H1 (cell line): ENCODE results near the gene MS4A8. TPM values are rescaled to one million over a fixed set of nuclear protein-coding genes. Genes with fewer than 3 reads are reported as not detected.

Experiments
- CTCF ChIA-PET: fragments of 300-600 bp; sonication (Branson Sonifier 250); formaldehyde crosslinking; loops from one replicate; lab custom pipeline; 2021; ENCODE audit not compliant: partially characterized antibody; lab: Charles Lee
- POLR2A ChIA-PET: fragments of 300-600 bp; sonication (Branson Sonifier 250); formaldehyde crosslinking; loops from one replicate; lab custom pipeline; 2021; ENCODE audit warnings: inconsistent platforms; ENCODE audit not compliant: partially characterized antibody; lab: Charles Lee
- DNase-seq, 2 experiments: peaks; one replicate each; pipeline versions ENCODE4 v3.0.0 to v3.0.0-alpha.2; 2010 to 2022; ENCODE audit warnings: low spot score in 2 of 2, low read depth in 1 of 2, mixed read lengths in 1 of 2
- FAIRE-seq: peaks from 2 replicates; lab custom pipeline; 2011; peaks lifted over from hg19 to GRCh38; lab: Jason Lieb, UNC
- H2AFZ ChIP-seq: 2 replicates; pipeline ENCODE4 v1.8.1; 2012; ENCODE audit warnings: low read length, inconsistent platforms
- H2AK5ac ChIP-seq: 2 replicates; pipeline ENCODE4 v1.6.1; 2013; ENCODE audit warnings: low read depth, low read length
- H2BK120ac ChIP-seq: replicated peaks from 2 replicates; pipeline ENCODE3; 2013; ENCODE audit warnings: low read depth, low read length, inconsistent platforms
- H2BK12ac ChIP-seq: 2 replicates; pipeline ENCODE4 v1.6.1; 2013; ENCODE audit warnings: low read depth, low read length
- H2BK15ac ChIP-seq: 2 replicates; pipeline ENCODE4 v1.6.1; 2013; ENCODE audit warnings: low read length
- H2BK20ac ChIP-seq: 2 replicates; pipeline ENCODE4 v1.6.1; 2013; ENCODE audit warnings: low read length
- H2BK5ac ChIP-seq: 2 replicates; pipeline ENCODE4 v1.6.1; 2013; ENCODE audit warnings: low read depth, low read length
- H3K14ac ChIP-seq: 2 replicates; pipeline ENCODE4 v1.6.1; 2013; ENCODE audit warnings: inconsistent platforms; ENCODE audit not compliant: insufficient read length
- H3K18ac ChIP-seq: 2 replicates; pipeline ENCODE4 v1.6.1; 2013; ENCODE audit warnings: low read length; ENCODE audit errors: extremely low read depth
- H3K23ac ChIP-seq: 2 replicates; pipeline ENCODE4 v1.6.1; 2013; ENCODE audit warnings: inconsistent platforms; ENCODE audit not compliant: insufficient read length
- H3K23me2 ChIP-seq: 2 replicates; pipeline ENCODE4 v1.6.1; 2013; ENCODE audit warnings: low read depth, low read length
- H3K27ac ChIP-seq: 2 replicates; pipeline ENCODE4 v1.6.1; 2011; ENCODE audit warnings: low read depth, low read length, inconsistent platforms
- H3K27me3 ChIP-seq, 4 experiments: replicated peaks in 1 of 4; 1 replicate in 1 of 4; 2 replicates in 3 of 4; pipeline versions ENCODE4 v1.6.1 to v1.8.1; 2011 to 2013; ENCODE audit warnings: low read length in 3 of 4, mild to moderate bottlenecking in 3 of 4, inconsistent platforms in 2 of 4, mixed read lengths in 2 of 4, moderate library complexity in 1 of 4; ENCODE audit not compliant: control insufficient read depth in 3 of 4, insufficient read depth in 3 of 4; ENCODE audit errors: extremely low read depth in 1 of 4
- H3K36me3 ChIP-seq, 4 experiments: 2 replicates each; pipeline versions ENCODE4 v1.6.1 to v1.8.1; 2011 to 2013; ENCODE audit warnings: mild to moderate bottlenecking in 4 of 4, low read length in 3 of 4, moderate library complexity in 2 of 4, control low read depth in 1 of 4, inconsistent platforms in 1 of 4; ENCODE audit not compliant: insufficient read depth in 4 of 4, control insufficient read depth in 2 of 4
- H3K4ac ChIP-seq: replicated peaks from 2 replicates; pipeline ENCODE3; 2013; ENCODE audit warnings: low read length, low read depth, mixed read lengths, inconsistent platforms; ENCODE audit not compliant: insufficient read length
- H3K4me1 ChIP-seq, 4 experiments: replicated peaks in 1 of 4; 1 replicate in 1 of 4; 2 replicates in 3 of 4; pipeline versions ENCODE4 v1.6.1 to v1.8.1; 2011 to 2013; ENCODE audit warnings: low read length in 3 of 4, inconsistent platforms in 2 of 4, mixed read lengths in 1 of 4; ENCODE audit not compliant: insufficient read depth in 4 of 4, control insufficient read depth in 3 of 4
- H3K4me2 ChIP-seq, 2 experiments: 2 replicates each; pipeline versions ENCODE4 v1.6.1 to v1.8.1; 2011 to 2013; ENCODE audit warnings: low read depth in 2 of 2, low read length in 2 of 2, control low read depth in 1 of 2, inconsistent platforms in 1 of 2, mild to moderate bottlenecking in 1 of 2; ENCODE audit not compliant: insufficient read depth in 1 of 2
- H3K4me3 ChIP-seq, 4 experiments: fragments of 200-600, 300-600 bp in 1 of 4; sonication (generic), shearing (Covaris generic), sonication (Bioruptor Twin) in 1 of 4; 2 replicates each; pipeline versions ENCODE4 v1.5.1 to v1.8.1; 2011 to 2016; ENCODE audit warnings: low read length in 4 of 4, low read depth in 3 of 4, control low read depth in 2 of 4, inconsistent platforms in 2 of 4, mild to moderate bottlenecking in 2 of 4, mixed read lengths in 1 of 4, moderate library complexity in 1 of 4; ENCODE audit not compliant: insufficient read depth in 2 of 4; ENCODE audit errors: extremely low read depth in 1 of 4
- H3K56ac ChIP-seq: replicated peaks from 2 replicates; pipeline ENCODE3; 2013; ENCODE audit warnings: low read depth, mild to moderate bottlenecking, mixed read lengths, low read length, inconsistent platforms; ENCODE audit not compliant: insufficient read length
- H3K79me1 ChIP-seq: 2 replicates; pipeline ENCODE4 v1.6.1; 2013; ENCODE audit warnings: low read depth, low read length, control low read depth
- H3K79me2 ChIP-seq, 2 experiments: 2 replicates each; pipeline versions ENCODE4 v1.6.1 to v1.8.1; 2012 to 2013; ENCODE audit warnings: low read length in 2 of 2, mild to moderate bottlenecking in 2 of 2, inconsistent platforms in 1 of 2; ENCODE audit not compliant: insufficient read depth in 2 of 2, control insufficient read depth in 1 of 2
- H3K9ac ChIP-seq, 4 experiments: replicated peaks in 1 of 4; 1 replicate in 1 of 4; 2 replicates in 3 of 4; pipeline versions ENCODE4 v1.6.1 to v1.8.1; 2011 to 2013; ENCODE audit warnings: low read depth in 3 of 4, low read length in 3 of 4, control low read depth in 2 of 4, mild to moderate bottlenecking in 2 of 4, moderate library complexity in 2 of 4, inconsistent platforms in 1 of 4; ENCODE audit errors: extremely low read depth in 1 of 4
- H3K9me3 ChIP-seq, 2 experiments: 2 replicates each; pipeline versions ENCODE4 v1.6.1 to v1.8.1; 2012 to 2013; ENCODE audit warnings: mild to moderate bottlenecking in 2 of 2, moderate library complexity in 2 of 2, control low read depth in 1 of 2, inconsistent platforms in 1 of 2, low read depth in 1 of 2, low read length in 1 of 2, mixed read lengths in 1 of 2; ENCODE audit not compliant: insufficient read depth in 2 of 2
- H4K20me1 ChIP-seq, 2 experiments: replicated peaks in 1 of 2; 2 replicates each; pipeline versions ENCODE3 to v1.8.1; 2011 to 2013; ENCODE audit warnings: inconsistent platforms in 2 of 2, low read length in 2 of 2, mild to moderate bottlenecking in 1 of 2; ENCODE audit not compliant: insufficient read depth in 2 of 2, control insufficient read depth in 1 of 2
- H4K5ac ChIP-seq: 2 replicates; pipeline ENCODE4 v1.6.1; 2013; ENCODE audit warnings: low read length, low read depth, mixed read lengths, inconsistent platforms; ENCODE audit not compliant: insufficient read length
- H4K8ac ChIP-seq: 2 replicates; pipeline ENCODE4 v1.8.0; 2013; ENCODE audit warnings: mild to moderate bottlenecking, moderate library complexity, low read length, inconsistent platforms; ENCODE audit not compliant: insufficient read depth; ENCODE audit errors: extremely low read depth
- H4K91ac ChIP-seq: replicated peaks from 2 replicates; pipeline ENCODE3; 2013; ENCODE audit warnings: low read length, mixed read lengths, inconsistent platforms; ENCODE audit not compliant: insufficient read length
- BCL11A ChIP-seq, 2 experiments: IDR thresholded peaks; one replicate each; pipeline ENCODE4 v1.6.1; 2011; ENCODE audit warnings: low read depth in 2 of 2, low read length in 2 of 2, mild to moderate bottlenecking in 2 of 2
- CHD2 ChIP-seq: IDR thresholded peaks from 2 replicates; pipeline ENCODE4 v1.6.1; 2012; ENCODE audit warnings: low read length, improper control_type of control experiment
- POLR2A ChIP-seq, 2 experiments: IDR thresholded peaks; 1 replicate in 1 of 2; 2 replicates in 1 of 2; pipeline ENCODE4 v1.6.1; 2011; ENCODE audit warnings: low read depth in 2 of 2, low read length in 2 of 2, mild to moderate bottlenecking in 2 of 2; ENCODE audit errors: control extremely low read depth in 1 of 2
- RAD21 ChIP-seq, 2 experiments: IDR thresholded peaks in 1 of 2; conservative IDR thresholded peaks in 1 of 2; 2 replicates each; pipeline ENCODE4 v1.6.1; 2011; ENCODE audit warnings: low read depth in 2 of 2, low read length in 2 of 2, improper control_type of control experiment in 1 of 2, inconsistent platforms in 1 of 2, mild to moderate bottlenecking in 1 of 2, moderate library complexity in 1 of 2
- RBBP5 ChIP-seq: IDR thresholded peaks from 2 replicates; pipeline ENCODE4 v1.7.1; 2012; ENCODE audit warnings: low read depth, mild to moderate bottlenecking, inconsistent platforms, low read length, moderate library complexity, borderline replicate concordance
- RNF2 ChIP-seq: fragments of 200-900, 300-1000 bp; sonication (generic); IDR thresholded peaks from 2 replicates; pipeline ENCODE4 v1.7.1; 2016; ENCODE audit warnings: borderline replicate concordance, low read depth, mild to moderate bottlenecking, antibody characterized with exemption, low read length; ENCODE audit not compliant: poor library complexity, severe bottlenecking; ENCODE audit errors: missing control alignments
- SP1 ChIP-seq: IDR thresholded peaks from 2 replicates; pipeline ENCODE4 v1.6.1; 2011; ENCODE audit warnings: low read depth, low read length
- USF2 ChIP-seq: IDR thresholded peaks from 2 replicates; pipeline ENCODE4 v1.6.1; 2011; ENCODE audit warnings: low read length, improper control_type of control experiment
- WGBS, 2 experiments: shearing (Covaris generic) in 1 of 2; methylation state at CpG; one replicate each; pipeline versions ENCODE4 v1.1.6 to v1.1.7; 2013 to 2015; ENCODE audit warnings: low lambda C conversion rate in 2 of 2, mixed read lengths in 2 of 2, inconsistent platforms in 1 of 2, low coverage in 1 of 2, missing lambda C conversion rate in 1 of 2; ENCODE audit not compliant: insufficient replicate concordance in 2 of 2, insufficient coverage in 1 of 2, insufficient read length in 1 of 2; ENCODE audit errors: extremely low coverage in 1 of 2, missing lambda C conversion rate in 1 of 2; 5-methylcytosine and 5-hydroxymethylcytosine counted together
- polyA plus RNA-seq, 7 experiments: library from polyadenylated mRNA; depleted of rRNA in 3 of 7; stranded (reverse) in 5 of 7; unstranded in 2 of 7; fragments of >200 nt in 5 of 7; fragments of 200-250 nt in 2 of 7; gene quantifications; 1 replicate in 5 of 7; 2 replicates in 1 of 7; 4 replicates in 1 of 7; pipeline versions ENCODE4 v1.2.1 to v1.2.3, GENCODE V29; 2011 to 2013; ENCODE audit warnings: missing spikeins in 2 of 7, mixed read lengths in 2 of 7
- total RNA-seq: library from RNA; stranded (reverse); fragmentation: NEBNext Ultra II Directional; extraction: Animal tissue kit (Norgen Biotek cat#: 25700); gene quantifications from 2 replicates; pipeline ENCODE4 v1.2.1, GENCODE V29; 2021
- TF ChIP-seq, protein P1 (sequence below): IDR thresholded peaks from 2 replicates; pipeline ENCODE4 v1.6.1; 2012; ENCODE audit warnings: inconsistent platforms
- TF ChIP-seq, protein P2 (sequence below): IDR thresholded peaks from 2 replicates; pipeline ENCODE4 v1.6.1; 2012; ENCODE audit warnings: low read length, inconsistent platforms

The MS4A8 gene
- total and polyA plus RNA-seq, 2 of the 8 experiments (the other 6 are each of a cell fraction or from before 2014, with no cell fraction given) = not detected

DNA sequence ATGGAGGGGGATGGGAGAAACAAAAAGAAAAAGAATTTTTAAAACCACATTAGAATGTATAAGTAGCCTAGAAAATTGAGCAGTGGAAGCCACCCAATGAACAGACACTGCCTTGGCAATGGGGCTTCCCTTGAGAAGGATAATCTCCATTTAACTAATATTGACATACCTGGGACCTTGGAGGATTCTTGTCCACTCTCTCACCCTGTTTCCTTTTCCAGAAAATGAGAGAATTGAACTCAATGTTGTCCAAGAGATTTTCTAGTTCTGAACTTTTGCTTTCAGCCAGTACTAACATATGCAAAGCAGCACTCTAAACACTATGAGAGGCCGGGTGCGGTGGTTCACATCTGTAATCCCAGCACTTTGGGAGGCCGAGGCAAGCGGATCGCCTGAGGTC, 524 bp downstream of the MS4A8 start:
- Histone ChIP-seq H3K79me2 (no peaks in the 10 kb centered on the region), H4K5ac (no peak overlapping the region), H4K91ac (no peak overlapping the region), H2AFZ (no peak overlapping the region), H3K4me2 (no peak overlapping the region), H2BK15ac (no peak overlapping the region), H4K20me1 (no peaks in the 10 kb centered on the region), H3K4me1 (peaks cover 0 to 2% (median 0%) of the 10 kb centered on the region in 4 experiments; a peak in 3 of 7 replicates), H3K14ac (no peak overlapping the region), H3K79me1 (no peaks in the 10 kb centered on the region), H3K23me2 (peaks cover 2% of the 10 kb centered on the region; the same call in 1 of the 2 replicates), H2BK12ac (no peak overlapping the region), H3K27ac (no peak overlapping the region), H3K23ac (no peak overlapping the region), H2BK20ac (no peak overlapping the region), H4K8ac (no peak overlapping the region), H3K4ac (no peak overlapping the region), H3K9ac (no peak overlapping the region), H3K27me3 (no peaks in the 10 kb centered on the region), H2AK5ac (no peak overlapping the region), H3K9me3 (no peaks in the 10 kb centered on the region), H2BK120ac (no peak overlapping the region), H2BK5ac (no peak overlapping the region), H3K18ac (no peak overlapping the region), H3K56ac (no peak overlapping the region), H3K4me3 (no peak overlapping the region), H3K36me3 (no peaks in the 10 kb centered on the region)
- WGBS, 2 experiments = 98% methylated on average over 5 of the region's 5 CpGs; no CpG with 5 or more reads in 1 of the 2 experiments
- CTCF ChIA-PET = interaction anchor here (0.6 to 8.6 kb wide), 12 partner anchors 8 to 75 kb away, joined by 3 to 90 read pairs (median 6); partner anchors contain the start of genes MS4A15 and MS4A18
- POLR2A ChIA-PET = no interaction called here
- DNase-seq (no peak), FAIRE-seq (no peak)
- TF ChIP-seq RAD21 (IDR thresholded peaks at IDR 0.05 in 1 of 2, conservative IDR thresholded peaks at IDR 0.05 in 1 of 2; ENCODE audit: low read depth in 2 of 2, low read length in 2 of 2) = no peak
- TF ChIP-seq BCL11A (IDR thresholded peaks at IDR 0.05; ENCODE audit: low read depth in 2 of 2, low read length in 2 of 2) = no peak
- no peak for TF ChIP-seq SP1
- TF ChIP-seq CHD2 = no peak
- TF ChIP-seq RNF2 = no peak
- TF ChIP-seq USF2 = no peak
- TF ChIP-seq POLR2A (IDR thresholded peaks at IDR 0.05; ENCODE audit: control extremely low read depth in 1 of 2, low read depth in 2 of 2, low read length in 2 of 2) = no peak
- no peak for TF ChIP-seq RBBP5
- TF ChIP-seq, protein P1, sequence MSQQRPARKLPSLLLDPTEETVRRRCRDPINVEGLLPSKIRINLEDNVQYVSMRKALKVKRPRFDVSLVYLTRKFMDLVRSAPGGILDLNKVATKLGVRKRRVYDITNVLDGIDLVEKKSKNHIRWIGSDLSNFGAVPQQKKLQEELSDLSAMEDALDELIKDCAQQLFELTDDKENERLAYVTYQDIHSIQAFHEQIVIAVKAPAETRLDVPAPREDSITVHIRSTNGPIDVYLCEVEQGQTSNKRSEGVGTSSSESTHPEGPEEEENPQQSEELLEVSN = no peak
- TF ChIP-seq, protein P2, sequence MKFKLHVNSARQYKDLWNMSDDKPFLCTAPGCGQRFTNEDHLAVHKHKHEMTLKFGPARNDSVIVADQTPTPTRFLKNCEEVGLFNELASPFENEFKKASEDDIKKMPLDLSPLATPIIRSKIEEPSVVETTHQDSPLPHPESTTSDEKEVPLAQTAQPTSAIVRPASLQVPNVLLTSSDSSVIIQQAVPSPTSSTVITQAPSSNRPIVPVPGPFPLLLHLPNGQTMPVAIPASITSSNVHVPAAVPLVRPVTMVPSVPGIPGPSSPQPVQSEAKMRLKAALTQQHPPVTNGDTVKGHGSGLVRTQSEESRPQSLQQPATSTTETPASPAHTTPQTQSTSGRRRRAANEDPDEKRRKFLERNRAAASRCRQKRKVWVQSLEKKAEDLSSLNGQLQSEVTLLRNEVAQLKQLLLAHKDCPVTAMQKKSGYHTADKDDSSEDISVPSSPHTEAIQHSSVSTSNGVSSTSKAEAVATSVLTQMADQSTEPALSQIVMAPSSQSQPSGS = no peak
